Activated CD4-positive, alpha-beta T cell treated with anti-CD3 and anti-CD28 coated beads, Interleukin-2, Interleukin-4, amounts not matched to agents 100 ng/mL and 50 ng/mL, durations not matched to agents 16 hours and 8 hours (primary cell): ENCODE data around the gene TCFL5.

Source experiments
- DNase-seq: peaks from one replicate; pipeline ENCODE4 v3.0.0-alpha.2; 2020; ENCODE audit warnings: low spot score

The TCFL5 gene

GRCh38 chr20:62822239-62822787 lies 39.3 kb downstream of the TCFL5 start:
- no peak for DNase-seq

- no peak for DNase-seq
Measured at GRCh38 chr20:62821726-62822210, 39.9 kb downstream of the TCFL5 start.

- no peak for DNase-seq
Measured at GRCh38 chr20:62820962-62821725, 40.5 kb downstream of the TCFL5 start.

GRCh38 chr20:62820208-62820961 lies 41.2 kb downstream of the TCFL5 start:
- no peak for DNase-seq

GRCh38 chr20:62819494-62820174 lies 42.0 kb downstream of the TCFL5 start:
- DNase-seq = no peak

- DNase-seq = no peak
Measured at GRCh38 chr20:62818592-62819493, 42.8 kb downstream of the TCFL5 start.

GRCh38 chr20:62817975-62818591 lies 43.5 kb downstream of the TCFL5 start:
- DNase-seq = no peak

GRCh38 chr20:62816884-62817873 lies 44.4 kb downstream of the TCFL5 start, which contains the start of gene COL9A3:
COL9A3 (plus strand) TSS chr20:62817050; CDS start chr20:62817065, 15 bp downstream.
- no peak for DNase-seq

GRCh38 chr20:62816031-62816883 lies 45.4 kb downstream of the TCFL5 start:
- no peak for DNase-seq

GRCh38 chr20:62815066-62815991 lies 46.3 kb downstream of the TCFL5 start:
- DNase-seq = no peak

GRCh38 chr20:62814709-62815065 lies 46.9 kb downstream of the TCFL5 start:
- DNase-seq = no peak

GRCh38 chr20:62814060-62814708 lies 47.4 kb downstream of the TCFL5 start:
- DNase-seq = no peak

GRCh38 chr20:62813588-62813987 lies 48.0 kb downstream of the TCFL5 start:
- no peak for DNase-seq

GRCh38 chr20:62812907-62813200 lies 48.8 kb downstream of the TCFL5 start:
- DNase-seq = no peak

GRCh38 chr20:62812181-62812906 lies 49.3 kb downstream of the TCFL5 start:
- no peak for DNase-seq

- DNase-seq = no peak
Measured at GRCh38 chr20:62811720-62812119, 49.9 kb downstream of the TCFL5 start.

- no peak for DNase-seq
Measured at GRCh38 chr20:62811320-62811719, 50.3 kb downstream of the TCFL5 start.
